EL (cell line): ENCODE results near the gene MAN1C1.

Source experiments
- DNase-seq: peaks from one replicate; pipeline ENCODE4 v3.0.0-alpha.2; 2016

MAN1C1 gene

DNA sequence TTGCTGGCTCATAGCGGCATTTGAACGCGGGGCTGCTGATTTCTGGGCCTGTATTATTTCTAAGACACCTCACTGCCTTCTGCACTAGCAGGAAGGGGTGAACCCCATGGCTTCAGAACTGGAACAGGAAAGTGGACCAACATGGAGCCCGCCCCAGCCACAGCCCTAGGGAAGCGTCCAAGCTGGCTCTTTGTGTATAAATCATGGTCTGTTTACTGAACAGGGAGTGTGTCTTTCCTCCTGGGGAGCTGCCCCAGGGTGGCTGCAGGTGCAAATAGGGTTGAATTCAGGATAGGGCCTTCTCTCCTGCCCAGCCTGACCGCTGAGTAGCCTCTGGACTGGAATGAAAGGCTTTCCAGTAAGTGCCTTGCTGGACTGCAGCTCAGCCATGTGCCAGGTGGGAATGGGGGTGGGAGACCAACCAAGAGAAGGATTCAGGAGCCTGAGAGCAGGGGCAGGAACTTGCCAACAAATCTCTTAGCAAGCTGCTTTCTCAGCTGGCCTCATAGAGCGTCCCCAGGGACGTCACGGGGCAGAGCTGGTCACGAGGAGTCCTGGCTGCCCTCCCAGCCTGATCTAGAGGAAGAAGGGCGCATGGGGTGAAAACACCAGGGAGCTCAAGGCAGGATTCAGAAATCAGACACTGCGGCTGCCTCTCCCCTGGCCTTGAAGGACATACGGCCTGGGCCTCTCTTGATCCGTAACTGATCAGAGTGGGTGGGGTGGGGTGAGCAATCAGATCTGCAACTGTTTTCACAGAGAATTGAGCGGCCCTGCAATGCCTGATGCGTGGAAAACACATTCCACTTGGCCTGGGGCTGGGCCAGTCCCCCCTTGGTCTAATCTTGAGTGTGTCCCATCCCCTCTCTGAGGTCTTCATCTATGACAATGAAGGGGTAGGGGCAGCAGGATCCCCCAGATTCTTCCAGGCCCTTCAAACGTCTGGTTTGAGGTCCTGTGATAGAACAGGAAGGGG, 126.9 kb downstream of the MAN1C1 start:
- no peak for DNase-seq

GRCh38 chr1:25744140-25744581, 127.6 kb downstream of the MAN1C1 start:
- peak; percentile 43 for DNase-seq

GRCh38 chr1:25744636-25745425, 128.2 kb downstream of the MAN1C1 start:
- DNase-seq, result no peak

DNA sequence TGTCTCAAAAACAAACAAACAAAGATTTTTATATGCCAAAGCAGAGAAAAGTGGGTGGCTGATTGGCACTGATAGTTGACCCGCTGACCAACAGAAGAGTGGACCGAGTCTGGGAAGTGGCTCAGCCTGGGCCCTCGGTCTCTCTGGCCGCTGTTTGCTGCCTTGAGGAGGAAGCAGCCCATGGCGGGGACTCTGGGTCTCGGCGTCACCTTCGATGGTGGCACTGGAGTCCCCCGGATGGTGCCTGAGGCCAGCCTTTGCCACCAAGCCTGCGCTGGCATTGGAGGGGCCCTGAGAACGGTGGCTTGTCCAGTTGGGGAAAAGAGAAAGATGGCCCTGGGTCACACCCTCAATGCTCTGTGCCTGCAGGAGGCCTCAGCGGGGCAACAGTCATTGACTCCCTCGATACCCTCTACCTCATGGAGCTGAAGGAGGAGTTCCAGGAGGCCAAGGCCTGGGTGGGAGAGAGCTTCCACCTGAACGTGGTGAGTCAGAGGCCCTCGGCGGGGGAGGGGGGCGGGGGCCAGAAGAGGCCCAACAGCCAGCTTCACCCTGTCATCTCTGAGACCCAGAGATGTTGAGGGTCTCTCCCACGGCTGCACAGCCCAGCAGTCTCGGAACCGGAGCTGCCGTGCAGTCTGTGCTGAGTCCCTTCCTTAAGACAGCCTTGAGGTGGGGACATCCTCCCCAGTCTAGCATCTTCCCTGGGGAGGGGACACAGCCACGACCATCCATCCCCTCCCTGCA, 129.9 kb downstream of the MAN1C1 start:
- no peak for DNase-seq

GRCh38 chr1:25747046-25747719, 130.6 kb downstream of the MAN1C1 start:
- DNase-seq, result no peak

DNA sequence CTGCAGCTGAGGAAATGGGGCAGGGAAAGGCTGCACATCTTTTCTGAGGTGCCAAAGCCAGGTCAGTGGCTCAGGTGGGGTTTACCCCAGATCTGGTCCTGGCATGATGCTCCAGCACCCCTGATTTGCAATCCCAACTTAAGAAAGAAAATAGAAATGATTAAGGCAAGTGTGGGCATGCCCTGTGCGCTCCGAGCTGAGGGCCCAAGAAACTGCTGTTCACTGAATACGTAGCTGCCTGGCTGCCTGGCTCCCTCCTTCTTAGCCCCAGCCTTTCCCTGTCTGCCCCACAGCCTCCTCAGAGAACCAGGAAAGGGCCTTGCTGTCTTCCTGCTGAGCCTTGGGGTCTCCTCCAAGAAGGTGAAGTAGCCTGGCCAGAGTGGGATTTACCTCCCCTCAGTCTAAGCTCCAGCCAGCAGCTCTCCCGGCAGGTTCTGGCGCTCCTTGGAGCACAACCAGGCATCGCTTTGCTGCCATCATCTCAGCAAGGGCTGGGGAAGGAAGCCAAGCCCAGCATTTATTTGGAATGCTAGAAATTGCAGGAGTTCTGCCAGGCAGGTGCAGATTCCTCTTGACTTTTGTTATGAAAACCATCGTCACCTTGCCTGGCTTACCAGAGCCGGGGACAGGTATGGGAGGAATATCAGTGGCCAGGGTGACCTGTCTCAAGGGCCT, 132.1 kb downstream of the MAN1C1 start:
- DNase-seq, result no peak

DNA sequence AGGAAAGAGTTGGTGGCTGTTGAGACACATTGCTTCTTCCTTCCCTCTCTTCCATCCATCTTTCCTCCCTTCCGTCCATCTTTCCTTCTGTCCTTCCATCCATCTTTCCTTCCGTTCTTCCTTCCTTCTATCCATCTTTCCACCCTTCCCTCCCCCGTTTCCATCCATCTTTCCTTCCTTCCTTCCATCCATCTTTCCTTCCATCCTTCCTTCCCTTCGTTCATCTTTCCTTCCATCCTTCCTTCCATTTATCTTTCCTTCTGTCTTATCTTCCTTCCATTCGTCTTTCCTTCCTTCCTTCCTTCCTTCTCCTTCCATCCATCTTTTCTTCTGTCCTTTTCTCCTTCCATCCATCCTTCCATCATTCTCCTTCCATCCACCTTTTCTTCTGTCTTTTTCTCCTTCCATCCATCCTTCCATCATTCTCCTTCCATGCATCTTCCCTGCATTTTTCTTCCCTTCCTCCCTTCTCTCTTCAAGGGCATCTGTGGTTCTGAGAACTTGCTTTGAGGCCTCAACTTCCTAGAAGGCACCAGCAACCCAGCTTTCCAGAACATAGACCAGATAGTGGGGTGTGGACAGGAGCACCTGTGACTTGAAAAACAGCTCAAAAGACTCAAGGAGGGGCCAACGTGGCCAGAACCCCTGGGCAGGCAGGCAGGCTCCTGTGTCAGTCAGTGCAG, 134.5 kb downstream of the MAN1C1 start:
- no peak for DNase-seq

- DNase-seq, result no peak
Observed at GRCh38 chr1:25754470-25755181, 138.0 kb downstream of the MAN1C1 start.

- no peak for DNase-seq
Observed at GRCh38 chr1:25755475-25756125, 139.0 kb downstream of the MAN1C1 start.

DNA sequence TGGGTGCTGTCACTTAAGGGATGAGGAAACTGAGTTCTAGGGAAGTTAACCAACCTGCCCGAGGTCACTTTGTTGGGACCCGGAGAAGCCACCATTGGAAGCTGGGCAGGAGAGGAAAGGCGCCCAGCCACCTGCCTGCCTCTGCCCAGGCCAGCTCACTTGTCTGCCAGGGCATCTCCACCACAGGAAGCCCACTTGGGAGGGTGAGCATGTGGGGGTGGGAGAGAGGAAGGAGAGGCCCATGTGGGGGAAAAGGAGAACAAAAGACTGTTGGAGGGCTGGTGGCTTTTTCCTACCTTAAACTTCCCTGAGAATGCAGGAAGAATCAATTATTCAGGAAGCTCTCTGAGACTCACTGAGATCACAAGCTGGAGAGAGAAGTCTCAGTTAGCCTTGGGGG, 139.6 kb downstream of the MAN1C1 start:
- DNase-seq, result no peak

DNA sequence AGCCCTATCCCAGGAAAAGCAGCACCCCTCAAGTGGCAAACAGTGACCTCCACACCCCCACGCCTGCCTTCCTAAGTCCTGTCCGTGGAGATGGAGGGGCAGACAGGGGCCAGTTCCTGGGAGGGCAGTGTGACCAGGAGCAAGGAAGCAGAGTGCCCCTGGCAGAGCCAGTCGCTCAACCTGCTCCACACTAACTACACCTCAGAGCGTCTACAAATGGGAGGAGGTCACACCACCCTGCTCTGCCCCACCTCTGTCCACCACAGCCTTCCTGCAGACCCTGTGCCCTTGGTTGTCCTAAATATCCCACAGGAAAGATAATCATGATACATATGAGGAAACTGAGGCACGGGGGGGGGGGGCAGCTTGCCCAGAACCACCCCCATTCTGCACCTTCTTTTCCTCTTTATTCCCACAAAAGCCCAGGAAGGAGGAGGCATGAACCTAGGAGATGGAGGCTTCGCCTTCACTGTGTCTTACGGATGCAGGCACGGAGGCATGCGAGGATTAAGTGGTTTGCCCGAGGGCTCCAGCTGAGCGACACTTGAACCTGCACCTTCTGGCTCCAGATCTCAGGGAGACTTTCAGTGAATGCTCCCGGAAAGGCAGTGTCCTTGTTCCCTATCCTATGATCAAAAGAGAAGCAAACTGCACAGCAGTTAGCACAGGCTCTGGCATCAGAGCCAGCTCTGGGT, 140.7 kb downstream of the MAN1C1 start:
- DNase-seq, result no peak

DNA sequence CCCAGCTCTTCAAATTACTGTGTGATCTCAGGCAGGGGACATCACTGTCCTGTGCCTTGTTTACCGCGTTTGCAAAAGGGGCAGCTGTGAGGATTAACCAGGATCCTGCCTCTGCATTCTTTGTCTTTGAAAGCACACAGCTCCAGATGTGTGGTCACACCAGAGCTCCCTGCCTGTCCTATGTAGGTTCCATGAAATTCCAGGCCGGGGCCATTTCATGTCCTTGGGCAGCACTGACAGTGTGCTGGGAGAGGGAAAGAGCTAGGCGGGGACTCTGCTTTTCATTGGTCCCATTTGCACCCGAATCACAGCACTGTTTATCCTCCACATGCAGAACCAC, 141.2 kb downstream of the MAN1C1 start:
- no peak for DNase-seq

DNA sequence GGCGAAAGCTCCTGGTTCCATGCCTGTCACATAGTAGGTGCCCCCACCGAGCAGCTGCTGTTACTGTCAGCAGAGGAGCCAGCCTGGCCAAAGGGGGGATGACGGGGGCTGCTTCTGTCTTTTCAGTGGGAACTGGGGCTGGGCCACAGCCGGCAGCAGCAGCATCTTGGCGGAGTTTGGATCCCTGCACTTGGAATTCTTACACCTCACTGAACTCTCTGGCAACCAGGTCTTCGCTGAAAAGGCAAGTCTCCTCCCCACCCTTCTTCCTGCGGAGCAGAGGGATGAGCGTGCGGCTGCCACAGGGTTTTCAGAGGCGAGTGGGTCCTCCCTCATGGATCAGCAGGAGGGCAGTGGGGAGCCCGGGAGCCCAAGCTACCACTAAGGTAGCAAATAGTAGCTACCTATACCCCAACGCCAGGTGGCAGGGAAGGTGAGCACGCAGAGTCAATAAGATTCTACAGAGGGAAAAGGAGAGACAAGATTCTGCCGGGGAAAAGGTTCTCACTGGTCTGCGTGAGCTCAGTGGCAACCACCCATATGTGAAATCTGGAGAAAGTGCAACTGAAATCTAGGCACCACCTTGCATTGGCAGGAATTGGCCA, 142.0 kb downstream of the MAN1C1 start:
- no peak for DNase-seq

GRCh38 chr1:25760122-25760719, 143.6 kb downstream of the MAN1C1 start:
- DNase-seq, result no peak

DNA sequence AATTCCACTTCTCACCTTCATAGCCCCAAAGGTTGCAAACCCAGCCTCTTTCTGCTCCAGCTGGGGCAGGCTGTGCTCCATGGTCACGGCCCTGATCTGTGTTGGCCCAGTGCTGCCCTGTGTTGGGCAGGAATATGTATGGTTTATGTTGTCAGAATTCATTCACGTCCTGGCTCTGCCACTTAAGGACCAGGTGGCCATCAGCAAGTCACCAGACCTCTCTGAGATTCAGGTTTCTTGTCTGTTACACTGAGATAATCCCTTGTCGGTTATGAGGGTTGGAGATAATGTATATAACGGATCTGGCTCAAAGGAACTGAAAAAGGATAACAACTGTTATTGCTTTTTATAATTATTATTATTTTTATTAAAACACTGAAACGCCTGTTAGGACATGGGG, 144.3 kb downstream of the MAN1C1 start:
- DNase-seq, result no peak

DNA sequence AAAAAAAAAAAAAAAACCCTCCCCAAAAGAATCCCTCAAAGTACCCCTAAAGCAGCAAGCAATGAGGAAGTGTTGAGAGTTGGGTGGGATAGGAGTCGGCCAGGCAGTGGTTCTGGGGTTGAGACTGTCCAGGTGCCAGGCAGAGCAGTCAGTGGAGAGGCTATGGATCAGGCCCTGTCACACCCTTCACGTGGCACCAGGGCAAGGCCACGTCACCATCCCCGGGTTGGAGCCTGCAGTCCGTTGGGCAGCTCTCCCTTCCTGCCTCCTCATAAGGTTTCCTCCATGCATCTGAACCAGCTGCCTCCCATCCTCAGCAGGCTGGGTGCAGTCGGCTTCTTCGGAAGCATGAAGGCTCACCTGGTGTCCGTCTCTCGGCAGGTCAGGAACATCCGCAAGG, 146.9 kb downstream of the MAN1C1 start:
- no peak for DNase-seq

DNA sequence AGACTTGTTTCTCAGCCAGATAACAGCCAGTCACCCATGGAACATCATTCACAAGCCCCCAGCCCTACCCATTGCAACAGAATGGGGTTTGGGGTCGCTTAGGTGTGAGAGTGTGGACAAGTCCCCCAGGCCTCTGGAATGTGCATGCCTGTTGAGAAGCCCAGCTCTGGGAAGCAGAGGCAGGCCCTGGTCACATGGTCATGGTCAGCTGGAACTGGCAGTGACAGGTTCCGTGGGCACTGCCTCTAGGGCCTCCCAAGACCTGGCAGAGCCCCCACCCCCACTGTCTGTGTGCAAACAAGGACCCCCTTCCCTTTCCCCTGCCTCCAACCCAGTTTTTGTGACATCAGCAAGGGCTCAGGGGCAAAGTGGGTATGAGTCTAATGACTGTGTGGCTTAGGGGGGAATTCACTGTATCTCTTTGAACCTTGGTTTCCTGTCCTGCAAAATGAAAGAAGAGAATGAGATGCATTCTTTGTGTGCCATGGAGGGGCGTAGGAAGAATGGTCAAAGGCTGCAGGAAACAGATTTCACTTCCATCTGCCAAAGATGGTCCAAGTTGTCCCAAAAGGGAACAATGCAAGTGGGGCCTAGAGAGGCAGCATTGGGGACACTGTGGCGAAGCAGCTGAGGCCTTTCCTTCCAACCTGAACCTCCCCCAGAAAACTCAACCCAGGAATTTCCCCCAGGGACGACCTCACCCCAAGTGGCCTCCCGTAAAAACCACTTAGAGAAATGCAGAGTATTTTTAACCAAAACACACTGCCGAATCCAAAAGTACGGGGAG, 148.7 kb downstream of the MAN1C1 start:
- no peak for DNase-seq
